ENCODE data around the gene GPC6.
A peak's percentile ranks its signal among the peaks of the same experiment; 100 is the strongest.

GPC6 gene

DNA sequence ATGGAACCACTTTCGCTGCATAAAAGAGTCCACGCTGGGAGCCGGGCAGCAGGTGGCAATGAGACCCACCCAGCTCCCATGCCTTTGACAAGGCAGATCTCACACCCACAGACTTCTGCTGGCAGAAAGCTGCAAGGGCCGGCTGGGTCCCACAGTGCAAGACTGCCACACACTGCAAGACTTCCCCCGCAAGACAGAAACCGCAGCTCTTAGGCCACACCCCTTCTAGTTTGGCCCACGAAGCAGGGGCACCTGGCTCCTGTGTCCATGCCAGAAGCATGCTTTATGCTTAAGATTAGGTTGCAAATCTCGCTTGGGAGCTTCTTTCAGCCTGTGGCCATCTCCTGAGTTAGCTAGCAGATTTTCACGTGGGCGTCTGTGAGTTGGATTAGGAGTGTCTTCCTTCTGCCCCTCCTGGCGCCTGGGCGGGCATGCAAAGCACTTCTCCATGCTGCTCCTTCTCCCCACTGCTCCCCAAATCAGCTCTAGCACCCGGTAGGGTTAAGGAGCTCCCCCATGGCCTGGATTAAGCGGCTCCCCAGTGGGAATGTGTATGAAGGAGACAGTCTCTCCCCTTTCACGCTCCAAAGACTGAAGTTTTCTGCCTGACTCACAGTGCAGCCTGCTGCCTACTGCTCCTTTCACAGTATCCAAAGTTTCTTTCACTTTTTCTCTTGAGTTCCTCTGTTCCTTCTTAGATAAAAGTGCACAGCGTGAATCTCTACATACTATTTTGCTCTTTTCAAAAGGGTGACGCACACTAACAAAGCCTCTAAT is 17.7 kb downstream of the GPC6 start:
- no peak overlapping the region for H3K4me3 ChIP-seq (ENCODE audit: low read depth, low read length)
- WGBS (ENCODE audit: extremely low coverage, insufficient coverage, insufficient read length) = no CpG with 5 or more reads among the region's 17 CpGs
- no peak overlapping the region for H3K18ac ChIP-seq (ENCODE audit: low read length)

DNA sequence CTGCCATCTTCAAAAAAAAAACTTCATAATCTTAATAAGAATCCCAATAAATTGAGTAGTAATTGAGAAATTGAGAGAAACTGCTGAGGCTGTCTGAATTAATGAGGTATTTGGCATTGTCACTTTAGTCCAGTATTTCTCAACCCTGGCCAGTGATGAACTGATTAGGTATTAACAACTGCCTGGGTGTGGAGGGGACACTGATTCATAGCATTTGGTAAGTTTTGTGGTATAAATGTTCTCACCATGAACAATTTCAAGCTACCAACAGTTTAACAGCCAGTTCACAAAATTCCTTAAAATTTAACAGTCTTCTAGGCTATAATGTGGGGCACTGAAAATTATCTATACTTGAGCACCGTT is 18.3 kb downstream of the GPC6 start:
- Histone ChIP-seq H2BK120ac (ENCODE audit: insufficient read depth, low read length, poor library complexity) (no peak overlapping the region), H3K27me3 (ENCODE audit: insufficient read depth, low read length) (no peaks in the 10 kb centered on the region), H2AFZ (ENCODE audit: insufficient read depth, low read length, poor library complexity) (no peak overlapping the region), H3K4me2 (ENCODE audit: low read length) (no peak overlapping the region), H3K36me3 (ENCODE audit: control insufficient read depth in 1 of 2, insufficient read depth in 2 of 2, low read length in 2 of 2) (no peaks in the 10 kb centered on the region), H3K4me1 (ENCODE audit: control insufficient read depth in 1 of 2, insufficient read depth in 2 of 2, low read length in 2 of 2) (peaks cover 3 to 5% of the 10 kb centered on the region in 2 experiments), H3K18ac (ENCODE audit: low read length) (no peak overlapping the region), H3K14ac (ENCODE audit: low read length) (no peak overlapping the region), H4K8ac (ENCODE audit: low read depth, low read length) (no peak overlapping the region), H3K9ac (ENCODE audit: low read length) (no peak overlapping the region), H3K27ac (ENCODE audit: low read depth, low read length) (no peak overlapping the region), H3K4ac (ENCODE audit: low read depth, low read length) (no peak overlapping the region), H3K79me2 (ENCODE audit: control insufficient read depth, insufficient read depth, low read length, poor library complexity) (no peaks in the 10 kb centered on the region), H3K79me1 (ENCODE audit: low read length) (peaks cover 2% of the 10 kb centered on the region), H3K23ac (ENCODE audit: low read length) (no peak overlapping the region), H4K12ac (ENCODE audit: low read depth, low read length) (no peak overlapping the region), H3K4me3 (ENCODE audit: low read depth, low read length) (no peak overlapping the region), H4K91ac (ENCODE audit: low read depth, low read length) (no peak overlapping the region), H2AK5ac (ENCODE audit: low read length) (no peak overlapping the region), H2BK12ac (ENCODE audit: low read length) (no peak overlapping the region), H2BK5ac (ENCODE audit: low read depth, low read length, poor library complexity) (no peak overlapping the region), H3K9me3 (ENCODE audit: insufficient read depth, low read depth, low read length) (no peaks in the 10 kb centered on the region)
- DNase-seq = no peak
- no CpG with 5 or more reads among the region's 1 CpG for WGBS (ENCODE audit: extremely low coverage, insufficient coverage, insufficient read length)

More for the DNA sequence above, 17.7 kb downstream of the GPC6 start:
- no peak overlapping the region for H3K27ac ChIP-seq (ENCODE audit: low read depth, low read length)
- H2BK12ac ChIP-seq (ENCODE audit: low read length) = no peak overlapping the region
- H2AFZ ChIP-seq (ENCODE audit: insufficient read depth, low read length, poor library complexity) = no peak overlapping the region
- H3K79me1 ChIP-seq (ENCODE audit: low read length) = no peaks in the 10 kb centered on the region
- DNase-seq = no peak
- H4K8ac ChIP-seq (ENCODE audit: low read depth, low read length) = peak overlapping the region; percentile 1
- no peak overlapping the region for H3K4me2 ChIP-seq (ENCODE audit: low read length)
- H3K23ac ChIP-seq (ENCODE audit: low read length) = no peak overlapping the region
- H3K27me3 ChIP-seq (ENCODE audit: insufficient read depth, low read length) = no peaks in the 10 kb centered on the region
- H3K14ac ChIP-seq (ENCODE audit: low read length) = no peak overlapping the region
- no peak overlapping the region for H4K12ac ChIP-seq (ENCODE audit: low read depth, low read length)
- H3K79me2 ChIP-seq (ENCODE audit: control insufficient read depth, insufficient read depth, low read length, poor library complexity) = no peaks in the 10 kb centered on the region
- H3K4ac ChIP-seq (ENCODE audit: low read depth, low read length) = no peak overlapping the region
- no peak overlapping the region for H2AK5ac ChIP-seq (ENCODE audit: low read length)
- H3K4me1 ChIP-seq (ENCODE audit: control insufficient read depth in 1 of 2, insufficient read depth in 2 of 2, low read length in 2 of 2) = peaks cover 3% of the 10 kb centered on the region in 2 experiments
- no peak overlapping the region for H3K9ac ChIP-seq (ENCODE audit: low read length)
- no peaks in the 10 kb centered on the region for H3K36me3 ChIP-seq (ENCODE audit: control insufficient read depth in 1 of 2, insufficient read depth in 2 of 2, low read length in 2 of 2)
- no peak overlapping the region for H2BK120ac ChIP-seq (ENCODE audit: insufficient read depth, low read length, poor library complexity)
- H2BK5ac ChIP-seq (ENCODE audit: low read depth, low read length, poor library complexity) = no peak overlapping the region
- H4K91ac ChIP-seq (ENCODE audit: low read depth, low read length) = no peak overlapping the region
- H3K9me3 ChIP-seq (ENCODE audit: insufficient read depth, low read depth, low read length) = no peaks in the 10 kb centered on the region

DNA sequence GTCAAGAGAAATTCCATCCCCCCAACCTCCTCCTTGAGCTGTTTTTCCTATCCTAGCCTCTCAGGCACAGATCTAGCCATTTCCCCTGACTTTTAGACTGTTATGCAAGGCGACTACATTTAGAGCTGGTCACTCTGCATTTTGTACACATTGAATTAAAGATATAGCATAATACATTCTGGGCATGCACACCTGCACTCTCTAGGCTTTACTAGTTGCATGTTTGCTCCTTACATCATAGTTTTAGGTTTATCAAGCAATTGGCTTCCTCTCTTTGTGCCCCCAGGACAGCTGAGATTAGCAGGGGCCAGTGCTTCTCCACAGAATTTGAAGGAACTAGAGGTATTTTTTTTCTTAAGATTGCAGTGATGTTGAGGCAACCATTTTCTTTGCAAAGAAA is 19.5 kb downstream of the GPC6 start:
- Histone ChIP-seq H3K79me2 (ENCODE audit: control insufficient read depth, insufficient read depth, low read length, poor library complexity) (no peaks in the 10 kb centered on the region), H3K18ac (ENCODE audit: low read length) (no peak overlapping the region), H3K4me3 (ENCODE audit: low read depth, low read length) (no peak overlapping the region), H3K23ac (ENCODE audit: low read length) (no peak overlapping the region), H3K4me2 (ENCODE audit: low read length) (no peak overlapping the region), H3K9ac (ENCODE audit: low read length) (no peak overlapping the region), H2AFZ (ENCODE audit: insufficient read depth, low read length, poor library complexity) (no peak overlapping the region), H4K12ac (ENCODE audit: low read depth, low read length) (no peak overlapping the region), H3K36me3 (ENCODE audit: control insufficient read depth in 1 of 2, insufficient read depth in 2 of 2, low read length in 2 of 2) (no peaks in the 10 kb centered on the region), H3K4ac (ENCODE audit: low read depth, low read length) (no peak overlapping the region), H2AK5ac (ENCODE audit: low read length) (no peak overlapping the region), H3K79me1 (ENCODE audit: low read length) (peaks cover 6% of the 10 kb centered on the region), H2BK12ac (ENCODE audit: low read length) (no peak overlapping the region), H3K27ac (ENCODE audit: low read depth, low read length) (no peak overlapping the region), H3K4me1 (ENCODE audit: control insufficient read depth in 1 of 2, insufficient read depth in 2 of 2, low read length in 2 of 2) (peaks cover 3 to 5% of the 10 kb centered on the region in 2 experiments), H3K14ac (ENCODE audit: low read length) (no peak overlapping the region), H2BK5ac (ENCODE audit: low read depth, low read length, poor library complexity) (no peak overlapping the region), H4K91ac (ENCODE audit: low read depth, low read length) (no peak overlapping the region), H2BK120ac (ENCODE audit: insufficient read depth, low read length, poor library complexity) (no peak overlapping the region), H3K27me3 (ENCODE audit: insufficient read depth, low read length) (no peaks in the 10 kb centered on the region), H3K9me3 (ENCODE audit: insufficient read depth, low read depth, low read length) (no peaks in the 10 kb centered on the region), H4K8ac (ENCODE audit: low read depth, low read length) (no peak overlapping the region)
- no CpG with 5 or more reads among the region's 1 CpG for WGBS (ENCODE audit: extremely low coverage, insufficient coverage, insufficient read length)
- DNase-seq = no peak

DNA sequence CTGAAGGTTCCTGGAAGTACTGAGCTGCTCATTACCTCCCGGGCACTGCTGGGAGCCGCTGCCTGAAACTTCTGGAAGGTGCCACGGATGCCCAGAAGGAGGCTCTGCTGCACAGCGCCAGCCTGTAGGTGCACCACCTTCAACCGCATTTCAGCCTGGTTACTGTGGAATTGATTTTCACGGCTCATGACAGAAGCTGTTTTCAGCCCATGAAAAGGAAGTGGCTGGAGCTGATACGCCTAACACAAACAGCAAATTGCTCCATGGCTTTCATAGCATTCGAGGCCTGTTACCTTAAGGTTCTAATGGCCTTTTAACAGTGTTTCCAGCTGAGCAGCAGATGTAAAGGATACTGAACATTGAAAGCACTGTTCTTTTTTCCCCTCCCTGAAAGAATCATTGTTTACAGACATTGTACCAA is 22.0 kb downstream of the GPC6 start:
- H3K4me1 ChIP-seq (ENCODE audit: control insufficient read depth in 1 of 2, insufficient read depth in 2 of 2, low read length in 2 of 2) = peaks cover 0 to 5% of the 10 kb centered on the region in 2 experiments
- WGBS (ENCODE audit: extremely low coverage, insufficient coverage, insufficient read length) = no CpG with 5 or more reads among the region's 8 CpGs
- no peak overlapping the region for H4K12ac ChIP-seq (ENCODE audit: low read depth, low read length)
- no peak overlapping the region for H3K4ac ChIP-seq (ENCODE audit: low read depth, low read length)
- no peak overlapping the region for H2AFZ ChIP-seq (ENCODE audit: insufficient read depth, low read length, poor library complexity)
- no peak overlapping the region for H2AK5ac ChIP-seq (ENCODE audit: low read length)
- no peak overlapping the region for H3K14ac ChIP-seq (ENCODE audit: low read length)
- H3K4me3 ChIP-seq (ENCODE audit: low read depth, low read length) = no peak overlapping the region
- no peaks in the 10 kb centered on the region for H3K27me3 ChIP-seq (ENCODE audit: insufficient read depth, low read length)
- H4K91ac ChIP-seq (ENCODE audit: low read depth, low read length) = peak overlapping the region; percentile 26
- DNase-seq = no peak
- no peak overlapping the region for H3K4me2 ChIP-seq (ENCODE audit: low read length)
- no peak overlapping the region for H4K8ac ChIP-seq (ENCODE audit: low read depth, low read length)
- peaks cover 6% of the 10 kb centered on the region for H3K79me1 ChIP-seq (ENCODE audit: low read length)
- H2BK5ac ChIP-seq (ENCODE audit: low read depth, low read length, poor library complexity) = no peak overlapping the region
- H3K27ac ChIP-seq (ENCODE audit: low read depth, low read length) = peak overlapping the region; percentile 22
- H3K18ac ChIP-seq (ENCODE audit: low read length) = peak overlapping the region; percentile 40
- no peaks in the 10 kb centered on the region for H3K36me3 ChIP-seq (ENCODE audit: control insufficient read depth in 1 of 2, insufficient read depth in 2 of 2, low read length in 2 of 2)
- H2BK12ac ChIP-seq (ENCODE audit: low read length) = peak overlapping the region; percentile 43
- H2BK120ac ChIP-seq (ENCODE audit: insufficient read depth, low read length, poor library complexity) = no peak overlapping the region
- no peaks in the 10 kb centered on the region for H3K79me2 ChIP-seq (ENCODE audit: control insufficient read depth, insufficient read depth, low read length, poor library complexity)
- H3K23ac ChIP-seq (ENCODE audit: low read length) = no peak overlapping the region
- no peaks in the 10 kb centered on the region for H3K9me3 ChIP-seq (ENCODE audit: insufficient read depth, low read depth, low read length)
- no peak overlapping the region for H3K9ac ChIP-seq (ENCODE audit: low read length)
